Activated CD8-positive, alpha-beta T cell treated with anti-CD3 and anti-CD28 coated beads, Interleukin-2, amount 10 ng/mL, durations not matched to agents 7 days and 5 days (primary cell): Measurements from ENCODE around the gene BTRC. TPM values are rescaled to one million over a fixed set of nuclear protein-coding genes. Genes with fewer than 3 reads are reported as not detected.
"Not testable (repeated sequence)": the region's sequence is repeated elsewhere in the genome, so short reads cannot be mapped to it uniquely, and the experiment has no call there.

ENCODE experiments used
- ATAC-seq: fragments of 150-1000 bp; cut with Tn5 transposase; one replicate; pipeline ENCODE4 v1.10.0; 2021; ENCODE audit warnings: moderate library complexity
- CTCF ChIA-PET: fragments of 350-600 bp; sonication (Branson Sonifier 250); formaldehyde crosslinking; loops from one replicate; lab custom pipeline; 2021; ENCODE audit warnings: antibody characterized with exemption; lab: Charles Lee
- POLR2A ChIA-PET: fragments of 350-600 bp; sonication (Branson Sonifier 250); formaldehyde crosslinking; loops from one replicate; lab custom pipeline; 2021; ENCODE audit warnings: antibody characterized with exemption; lab: Charles Lee
- DNase-seq: peaks from one replicate; pipeline ENCODE4 v3.0.0-alpha.2; 2020
- H3K27ac Mint-ChIP-seq: one replicate; pipeline ENCODE4 v1.8.0; 2021; ENCODE audit warnings: mild to moderate bottlenecking, mixed read lengths
- H3K27me3 Mint-ChIP-seq: one replicate; pipeline ENCODE4 v1.8.0; 2021; ENCODE audit warnings: low read depth, mixed read lengths
- H3K36me3 Mint-ChIP-seq: one replicate; pipeline ENCODE4 v1.8.0; 2021; ENCODE audit warnings: low read depth, mixed read lengths
- H3K4me1 Mint-ChIP-seq: one replicate; pipeline ENCODE4 v1.8.0; 2021; ENCODE audit warnings: low read depth, mixed read lengths
- H3K4me3 Mint-ChIP-seq: one replicate; pipeline ENCODE4 v1.8.0; 2021; ENCODE audit warnings: mild to moderate bottlenecking, mixed read lengths
- H3K9me3 Mint-ChIP-seq: one replicate; pipeline ENCODE4 v1.8.0; 2022; ENCODE audit warnings: mixed read lengths; ENCODE audit not compliant: insufficient read depth
- total RNA-seq, 2 experiments: library from RNA; stranded (reverse); gene quantifications; one replicate each; pipeline ENCODE4 v1.2.3, GENCODE V29; 2021

Gene BTRC
- total RNA-seq, 2 experiments from 2014 or later = 11.0 to 11.2 TPM

GRCh38 chr10:101389986-101390531, 36.1 kb downstream of the BTRC start:
- Mint-ChIP-seq H3K27me3 (no peaks in the 10 kb centered on the region), H3K27ac (no peak overlapping the region), H3K4me3 (no peak overlapping the region), H3K36me3 (no peaks in the 10 kb centered on the region), H3K4me1 (no peaks in the 10 kb centered on the region), H3K9me3 (no peaks in the 10 kb centered on the region)
- CTCF ChIA-PET = interaction anchor here (1.1 kb wide), 1 partner anchor 39 kb away, joined by 3 read pairs; no protein-coding TSS in a partner anchor
- DNase-seq (no peak), ATAC-seq (no peak)
- POLR2A ChIA-PET = no interaction called here

GRCh38 chr10:101393378-101393777, 39.4 kb downstream of the BTRC start:
- CTCF ChIA-PET = no interaction called here
- DNase-seq (no peak), ATAC-seq (no peak)
- Mint-ChIP-seq H3K4me1 (peaks cover 4% of the 10 kb centered on the region), H3K4me3 (no peak overlapping the region), H3K9me3 (no peaks in the 10 kb centered on the region), H3K27ac (no peak overlapping the region), H3K27me3 (no peaks in the 10 kb centered on the region), H3K36me3 (no peaks in the 10 kb centered on the region)
- POLR2A ChIA-PET = no interaction called here

- POLR2A ChIA-PET = no interaction called here
- no peaks in the 10 kb centered on the region for H3K36me3 Mint-ChIP-seq
- no peaks in the 10 kb centered on the region for H3K9me3 Mint-ChIP-seq
- DNase-seq (no peak), ATAC-seq (no peak)
- no peak overlapping the region for H3K27ac Mint-ChIP-seq
- no peak overlapping the region for H3K4me3 Mint-ChIP-seq
- peaks cover 4% of the 10 kb centered on the region for H3K4me1 Mint-ChIP-seq
- no peaks in the 10 kb centered on the region for H3K27me3 Mint-ChIP-seq
- CTCF ChIA-PET = interaction anchor here (0.8 kb wide), 1 partner anchor 48 kb away, joined by 3 read pairs; no protein-coding TSS in a partner anchor
Measured at GRCh38 chr10:101394524-101395133, 40.7 kb downstream of the BTRC start.

- Mint-ChIP-seq H3K9me3 (no peaks in the 10 kb centered on the region), H3K27ac (no peak overlapping the region), H3K27me3 (no peaks in the 10 kb centered on the region), H3K4me1 (peaks cover 4% of the 10 kb centered on the region), H3K4me3 (no peak overlapping the region), H3K36me3 (no peaks in the 10 kb centered on the region)
- POLR2A ChIA-PET = no interaction called here
- peak; percentile 46 for DNase-seq
- CTCF ChIA-PET = interaction anchor here (0.6 kb wide), 1 partner anchor 300 kb away, joined by 3 read pairs; no protein-coding TSS in a partner anchor
- ATAC-seq = peak; percentile 83
Measured at GRCh38 chr10:101397140-101397539, 43.2 kb downstream of the BTRC start.

- Mint-ChIP-seq H3K27me3 (no peaks in the 10 kb centered on the region), H3K4me3 (no peak overlapping the region), H3K27ac (no peak overlapping the region), H3K36me3 (no peaks in the 10 kb centered on the region), H3K9me3 (no peaks in the 10 kb centered on the region), H3K4me1 (peaks cover 4% of the 10 kb centered on the region)
- POLR2A ChIA-PET = interaction anchor here (0.6 kb wide), 1 partner anchor 73 kb away, joined by 3 read pairs; no protein-coding TSS in a partner anchor
- ATAC-seq = no peak
- CTCF ChIA-PET = no interaction called here
- no peak for DNase-seq
Measured at GRCh38 chr10:101400585-101400984, 46.6 kb downstream of the BTRC start.

- DNase-seq = no peak
- Mint-ChIP-seq H3K27me3 (no peaks in the 10 kb centered on the region), H3K4me1 (no peaks in the 10 kb centered on the region), H3K27ac (no peak overlapping the region), H3K4me3 (no peak overlapping the region), H3K9me3 (no peaks in the 10 kb centered on the region), H3K36me3 (no peaks in the 10 kb centered on the region)
- no peak for ATAC-seq
- CTCF ChIA-PET = no interaction called here
- POLR2A ChIA-PET = no interaction called here
Measured at GRCh38 chr10:101402711-101403110, 48.7 kb downstream of the BTRC start.

GRCh38 chr10:101403161-101403560, 49.2 kb downstream of the BTRC start:
- Mint-ChIP-seq H3K4me3 (no peak overlapping the region), H3K9me3 (no peaks in the 10 kb centered on the region), H3K27ac (no peak overlapping the region), H3K27me3 (no peaks in the 10 kb centered on the region), H3K4me1 (no peaks in the 10 kb centered on the region), H3K36me3 (no peaks in the 10 kb centered on the region)
- DNase-seq (no peak), ATAC-seq (no peak)
- CTCF ChIA-PET = no interaction called here
- POLR2A ChIA-PET = no interaction called here

- CTCF ChIA-PET = no interaction called here
- H3K9me3 Mint-ChIP-seq = no peaks in the 10 kb centered on the region
- no peak for DNase-seq
- ATAC-seq = no peak
- POLR2A ChIA-PET = no interaction called here
- H3K27me3 Mint-ChIP-seq = no peaks in the 10 kb centered on the region
- H3K27ac Mint-ChIP-seq = no peak overlapping the region
- peaks cover 1% of the 10 kb centered on the region for H3K36me3 Mint-ChIP-seq
- no peak overlapping the region for H3K4me3 Mint-ChIP-seq
- H3K4me1 Mint-ChIP-seq = no peaks in the 10 kb centered on the region
Measured at GRCh38 chr10:101405001-101405400, 51.0 kb downstream of the BTRC start.

GRCh38 chr10:101411598-101411997, 57.6 kb downstream of the BTRC start:
- ChIA-PET CTCF (no interaction called here), POLR2A (no interaction called here)
- no peak overlapping the region for H3K4me3 Mint-ChIP-seq
- H3K9me3 Mint-ChIP-seq = peaks cover 10% of the 10 kb centered on the region
- DNase-seq (no peak), ATAC-seq (no peak)
- peaks cover 5% of the 10 kb centered on the region for H3K36me3 Mint-ChIP-seq
- no peak overlapping the region for H3K27ac Mint-ChIP-seq
- H3K27me3 Mint-ChIP-seq = no peaks in the 10 kb centered on the region
- H3K4me1 Mint-ChIP-seq = no peaks in the 10 kb centered on the region

GRCh38 chr10:101414034-101414433, 60.1 kb downstream of the BTRC start:
- ChIA-PET POLR2A (no interaction called here), CTCF (no interaction called here)
- H3K27ac Mint-ChIP-seq = no peak overlapping the region

GRCh38 chr10:101415884-101416283, 61.9 kb downstream of the BTRC start:
- Mint-ChIP-seq H3K36me3 (peaks cover 3% of the 10 kb centered on the region), H3K9me3 (peaks cover 10% of the 10 kb centered on the region), H3K4me3 (no peak overlapping the region), H3K4me1 (no peaks in the 10 kb centered on the region), H3K27me3 (no peaks in the 10 kb centered on the region), H3K27ac (no peak overlapping the region)
- ATAC-seq (no peak), DNase-seq (no peak)
- ChIA-PET POLR2A (no interaction called here), CTCF (no interaction called here)

More at GRCh38 chr10:101414034-101414433, 60.1 kb downstream of the BTRC start:
- H3K27me3 Mint-ChIP-seq = no peaks in the 10 kb centered on the region
- no peak for DNase-seq
- no peaks in the 10 kb centered on the region for H3K4me1 Mint-ChIP-seq
- no peak overlapping the region for H3K4me3 Mint-ChIP-seq
- peaks cover 5% of the 10 kb centered on the region for H3K36me3 Mint-ChIP-seq
- H3K9me3 Mint-ChIP-seq = peaks cover 10% of the 10 kb centered on the region
- ATAC-seq = no peak

- H3K9me3 Mint-ChIP-seq, H3K27me3 Mint-ChIP-seq, H3K4me3 Mint-ChIP-seq, CTCF ChIA-PET, H3K4me1 Mint-ChIP-seq, ATAC-seq, POLR2A ChIA-PET, H3K27ac Mint-ChIP-seq, H3K36me3 Mint-ChIP-seq, DNase-seq: not testable (repeated sequence)
Measured at GRCh38 chr10:101421967-101422366, 68.0 kb downstream of the BTRC start.
